Astrocyte of the hippocampus (primary cell): ENCODE results near the gene PKIB.
A peak's percentile ranks its signal among the peaks of the same experiment; 100 is the strongest.
"Not testable (repeated sequence)": the region's sequence is repeated elsewhere in the genome, so short reads cannot be mapped to it uniquely, and the experiment has no call there.

Experiments
- DNase-seq: peaks from one replicate; pipeline ENCODE4 v3.0.0; 2011; ENCODE audit warnings: low read depth, low spot score

PKIB gene

GRCh38 chr6:122744247-122744646, 134.0 kb downstream of the PKIB start:
- not testable (repeated sequence) for DNase-seq

GRCh38 chr6:122744856-122745255, 134.7 kb downstream of the PKIB start:
- DNase-seq: not testable (repeated sequence)

- DNase-seq: no peak
Measured at GRCh38 chr6:122746688-122747087, 136.5 kb downstream of the PKIB start.

GRCh38 chr6:122747573-122747972, 137.4 kb downstream of the PKIB start:
- DNase-seq: no peak

- DNase-seq: not testable (repeated sequence)
Measured at GRCh38 chr6:122748945-122749344, 138.7 kb downstream of the PKIB start.

- peak; percentile 44 for DNase-seq
Measured at GRCh38 chr6:122749451-122750050, 139.3 kb downstream of the PKIB start.

GRCh38 chr6:122751326-122751725, 141.1 kb downstream of the PKIB start:
- DNase-seq: no peak

GRCh38 chr6:122752459-122752858, 142.3 kb downstream of the PKIB start:
- no peak for DNase-seq

GRCh38 chr6:122753000-122753687, 142.9 kb downstream of the PKIB start:
- DNase-seq: no peak

GRCh38 chr6:122753688-122754056, 143.5 kb downstream of the PKIB start:
- DNase-seq: no peak

GRCh38 chr6:122754191-122754731, 144.1 kb downstream of the PKIB start:
- no peak for DNase-seq

- no peak for DNase-seq
Measured at GRCh38 chr6:122755901-122756300, 145.7 kb downstream of the PKIB start.

GRCh38 chr6:122758927-122759334, 148.7 kb downstream of the PKIB start:
- DNase-seq: no peak

- DNase-seq: no peak
Measured at GRCh38 chr6:122760330-122760729, 150.1 kb downstream of the PKIB start.

- no peak for DNase-seq
Measured at GRCh38 chr6:122766256-122766655, 156.1 kb downstream of the PKIB start.

GRCh38 chr6:122770835-122771601, 160.8 kb downstream of the PKIB start:
- no peak for DNase-seq

GRCh38 chr6:122772724-122773415, 162.7 kb downstream of the PKIB start:
- DNase-seq: no peak
